ENCODE results near the gene PIGZ.

The PIGZ gene

DNA sequence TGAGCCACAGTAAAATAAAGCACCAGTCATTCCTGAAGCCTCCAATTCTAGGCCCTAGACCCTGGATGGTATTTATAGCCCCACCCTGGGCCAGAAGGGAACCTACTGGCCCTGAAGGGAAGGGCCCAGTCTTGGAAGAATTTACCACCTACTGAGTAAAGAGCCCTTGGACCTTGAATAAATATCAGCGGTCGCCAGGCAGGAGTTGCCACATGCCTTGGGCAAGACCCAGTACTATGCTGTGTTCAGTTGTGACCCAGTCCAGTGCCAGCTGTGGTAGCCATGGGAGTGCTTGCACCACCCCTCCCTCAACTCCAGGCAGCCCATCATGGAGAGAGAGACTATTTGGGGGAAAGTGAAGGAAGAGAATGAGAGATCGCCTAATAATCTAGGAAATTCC is 53.3 kb downstream of the PIGZ start:
- no peak for DNase-seq (ENCODE audit: low read depth in 2 of 2)

DNA sequence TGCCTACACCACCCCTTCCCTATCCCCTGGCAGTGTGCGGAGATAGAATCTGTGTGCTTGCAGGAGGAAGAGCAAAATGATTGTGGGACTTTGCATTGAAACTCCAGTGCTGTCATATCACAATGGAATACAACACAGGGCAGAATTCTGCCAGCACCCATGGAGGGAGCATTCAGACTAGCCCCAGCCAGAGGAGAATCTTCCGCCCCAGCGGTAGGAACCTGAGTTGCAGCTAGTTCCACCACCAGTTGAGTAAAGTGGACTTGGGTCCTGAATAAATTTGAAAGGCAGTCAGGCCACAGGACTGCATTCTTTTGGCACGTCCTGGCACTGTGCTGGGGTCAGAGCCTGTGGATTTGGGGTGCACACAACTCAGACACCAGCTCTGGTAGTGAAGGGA is 53.8 kb downstream of the PIGZ start:
- DNase-seq (ENCODE audit: low read depth in 2 of 2) = no peak

GRCh38 chr3:196903740-196904139 is 64.9 kb downstream of the PIGZ start:
- no peak for DNase-seq (ENCODE audit: low read depth in 2 of 2)

GRCh38 chr3:196902296-196902695 is 66.3 kb downstream of the PIGZ start:
- no peak for DNase-seq (ENCODE audit: low read depth in 2 of 2)

DNA sequence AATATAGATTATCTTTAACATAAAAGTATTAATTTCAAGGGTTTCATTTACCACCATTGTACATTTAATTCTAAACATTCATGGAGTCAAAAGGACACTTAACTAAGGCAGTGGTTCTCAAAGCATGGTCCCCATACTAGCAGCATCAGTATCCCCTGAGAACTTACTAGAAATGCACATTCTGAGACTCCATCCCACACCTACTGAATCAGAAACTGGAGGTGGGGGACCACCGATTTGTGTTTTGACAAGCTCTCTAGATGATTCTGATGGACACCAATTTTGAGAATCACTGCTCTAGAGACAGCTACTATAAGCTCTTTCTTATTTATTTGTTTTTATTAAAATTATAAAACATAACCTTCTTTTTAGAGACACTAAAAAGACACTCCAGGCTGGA is 66.9 kb downstream of the PIGZ start:
- no peak for DNase-seq (ENCODE audit: low read depth in 2 of 2)
